HG03039 (cell line): ENCODE data around the gene CDS2.

ENCODE experiments used
- ATAC-seq: cut with Tn5 transposase; IDR thresholded peaks from one replicate; pipeline ENCODE4 v1.9.1; 2021; ENCODE audit warnings: mild to moderate bottlenecking, moderate library complexity; ENCODE audit not compliant: unreplicated experiment

CDS2 gene

DNA sequence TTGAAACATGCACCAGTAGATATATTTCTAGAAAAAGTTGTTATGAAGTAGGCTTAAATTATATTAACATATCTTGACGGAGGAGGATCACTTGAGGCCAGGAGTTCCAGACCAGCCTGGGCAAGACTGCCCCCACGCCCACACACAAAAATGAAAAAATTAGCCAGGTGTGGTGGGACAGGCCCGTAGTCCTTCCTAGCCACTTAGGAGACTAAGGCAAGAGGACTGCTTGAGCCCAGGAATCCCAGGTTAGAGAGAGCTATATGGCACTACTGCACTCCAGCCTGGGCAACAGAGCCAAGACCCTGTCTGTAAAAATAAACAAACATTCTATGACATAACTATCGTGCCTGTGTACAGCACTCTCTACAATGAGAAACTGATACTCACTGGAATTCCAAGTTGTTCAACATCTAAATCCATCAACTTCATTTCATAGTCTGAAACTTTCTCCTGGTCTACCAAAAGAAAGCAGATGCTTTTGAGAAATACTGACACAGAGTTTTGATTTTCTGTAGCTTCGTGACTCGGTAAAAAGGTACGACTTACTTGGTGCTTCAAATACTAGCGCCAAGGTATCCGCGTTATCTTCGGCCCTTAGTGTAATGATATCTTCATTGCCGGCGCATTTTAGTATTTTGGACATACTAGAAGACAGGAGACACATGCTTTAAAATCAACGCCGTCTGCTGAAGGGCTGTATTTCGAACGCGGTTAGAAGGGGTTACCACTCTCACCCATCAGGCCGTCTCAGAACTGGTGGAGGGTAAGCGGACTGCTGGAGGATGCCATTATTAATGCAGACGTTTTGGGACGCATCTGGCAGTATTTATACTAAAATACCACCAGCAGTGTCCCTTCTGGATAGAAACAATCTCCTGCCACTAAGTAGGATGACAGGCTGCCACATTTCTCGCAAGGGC lies 8.3 kb upstream of the CDS2 start:
- ATAC-seq = no peak

DNA sequence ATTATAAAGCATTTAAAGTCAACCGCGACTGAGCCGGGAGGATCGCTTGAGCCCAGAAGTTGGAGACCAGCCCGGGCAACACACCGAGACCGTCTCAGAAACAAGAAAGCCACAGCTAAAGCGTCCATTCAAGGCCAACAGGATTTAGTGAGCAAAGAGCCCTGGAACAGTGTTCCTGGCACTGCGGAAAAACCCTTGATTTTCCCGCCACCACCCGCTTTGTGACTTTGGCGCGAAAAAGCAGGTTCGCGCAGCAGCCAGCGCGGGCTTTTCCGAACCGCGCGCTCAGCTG lies 7.7 kb upstream of the CDS2 start:
- ATAC-seq = no peak

DNA sequence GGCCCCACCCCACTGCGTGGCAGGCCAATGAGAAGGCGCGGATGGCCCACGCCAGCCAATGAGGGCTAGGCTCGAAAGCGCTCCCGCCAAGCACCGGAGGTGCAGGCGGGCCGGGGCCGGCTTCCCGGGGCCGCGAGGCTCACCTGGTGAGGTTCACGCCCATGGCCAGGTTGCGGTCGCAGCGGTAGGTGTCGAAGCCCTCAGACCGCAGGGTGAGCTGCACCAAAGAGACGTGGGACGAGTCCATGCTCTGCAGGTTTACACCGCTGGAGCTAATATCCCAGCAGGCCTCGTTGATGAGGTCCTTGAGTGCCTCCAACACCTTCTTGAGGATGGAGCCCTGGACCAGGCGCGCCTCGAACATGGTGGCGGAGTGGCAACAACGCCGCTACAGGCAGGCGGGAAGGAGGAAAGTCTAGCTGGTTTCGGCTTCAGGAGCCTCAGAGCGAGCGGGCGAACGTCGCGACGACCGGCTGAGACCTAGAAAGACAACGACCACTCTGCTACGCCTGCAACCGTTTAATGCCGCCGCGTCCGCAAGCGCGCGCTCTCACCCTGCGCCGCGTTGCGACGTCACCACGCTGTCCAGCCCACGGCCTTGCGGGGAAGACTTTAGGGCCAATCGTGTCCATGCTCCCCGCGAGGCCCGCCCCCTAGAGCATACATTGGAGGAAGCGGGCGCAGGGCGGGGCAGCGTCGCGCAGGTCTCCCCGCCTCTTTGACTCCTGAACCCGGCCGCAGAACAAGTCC lies 7.2 kb upstream of the CDS2 start, which contains the start of gene PCNA:
Gene PCNA, minus strand, starts transcription at position 524 of the 750 bp plus-strand sequence. Its CDS starts 160 bp downstream, at position 364.
- ATAC-seq = peak; percentile 89

DNA sequence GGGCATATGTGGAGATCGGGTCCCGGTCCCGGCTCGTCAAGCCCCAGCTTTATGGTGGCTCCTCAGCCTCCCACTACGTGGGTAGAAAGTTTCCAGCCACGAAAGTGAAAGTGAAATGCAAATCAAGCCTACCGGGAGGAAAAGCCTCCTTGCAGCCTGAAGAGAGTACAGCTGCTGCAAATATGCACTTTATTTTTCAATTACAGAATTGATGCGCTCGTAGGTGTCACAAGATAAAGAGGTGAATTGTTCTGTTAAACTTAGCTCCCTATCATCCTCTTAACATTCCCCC lies 6.7 kb upstream of the CDS2 start:
- ATAC-seq = no peak

DNA sequence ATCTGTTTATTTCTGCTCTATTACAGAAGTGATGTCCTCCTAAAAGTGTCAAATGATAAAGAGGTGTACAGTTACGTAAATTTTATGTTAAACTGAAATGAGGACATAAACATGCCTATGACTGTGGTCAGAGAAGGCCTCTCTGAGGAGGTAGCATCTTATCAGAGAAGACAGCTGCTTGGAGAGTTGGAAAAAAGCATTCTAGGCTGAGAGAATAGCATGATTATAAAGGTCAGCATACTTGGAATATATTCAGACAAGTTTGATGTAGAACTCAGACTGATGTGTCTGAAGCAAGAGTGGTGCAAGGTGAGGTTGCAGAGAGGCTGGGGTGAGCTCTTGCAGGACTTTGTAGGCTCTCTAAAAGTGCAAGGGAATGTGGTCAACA lies 3.9 kb upstream of the CDS2 start:
- ATAC-seq = no peak

DNA sequence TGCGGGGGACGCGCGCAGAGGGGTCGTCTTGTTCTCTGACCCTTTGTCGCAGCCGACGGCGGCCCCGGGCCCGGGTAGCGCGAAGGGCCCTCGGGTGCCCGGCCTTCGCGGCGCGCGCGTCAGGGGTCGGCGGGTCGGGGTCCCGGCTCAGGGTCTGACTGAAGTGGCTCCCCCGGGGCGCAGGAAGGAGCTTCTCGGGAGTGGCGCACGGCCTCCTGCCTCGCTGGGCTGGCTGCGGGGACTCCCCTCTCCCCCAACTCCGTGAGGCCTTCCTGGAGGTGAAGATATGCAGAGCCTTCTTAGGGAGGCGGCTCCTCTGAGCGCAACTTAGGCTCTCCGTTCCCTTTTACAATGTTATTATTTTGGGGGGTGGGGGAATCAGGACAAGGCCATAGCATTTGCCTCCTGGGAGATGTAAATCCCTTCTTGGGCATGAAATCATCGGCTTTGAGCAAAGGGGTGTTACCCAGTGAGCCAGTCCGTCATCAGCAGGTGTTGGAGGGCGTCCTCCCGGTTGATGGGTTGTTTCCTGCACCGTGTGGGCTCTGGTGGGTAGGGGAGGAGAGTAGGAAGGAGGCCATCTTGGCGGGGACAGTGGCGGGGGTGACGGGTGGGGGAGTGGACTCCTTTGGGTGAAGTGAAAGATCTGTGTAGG lies 523 bp downstream of the CDS2 start:
- peak; percentile 21 for ATAC-seq

DNA sequence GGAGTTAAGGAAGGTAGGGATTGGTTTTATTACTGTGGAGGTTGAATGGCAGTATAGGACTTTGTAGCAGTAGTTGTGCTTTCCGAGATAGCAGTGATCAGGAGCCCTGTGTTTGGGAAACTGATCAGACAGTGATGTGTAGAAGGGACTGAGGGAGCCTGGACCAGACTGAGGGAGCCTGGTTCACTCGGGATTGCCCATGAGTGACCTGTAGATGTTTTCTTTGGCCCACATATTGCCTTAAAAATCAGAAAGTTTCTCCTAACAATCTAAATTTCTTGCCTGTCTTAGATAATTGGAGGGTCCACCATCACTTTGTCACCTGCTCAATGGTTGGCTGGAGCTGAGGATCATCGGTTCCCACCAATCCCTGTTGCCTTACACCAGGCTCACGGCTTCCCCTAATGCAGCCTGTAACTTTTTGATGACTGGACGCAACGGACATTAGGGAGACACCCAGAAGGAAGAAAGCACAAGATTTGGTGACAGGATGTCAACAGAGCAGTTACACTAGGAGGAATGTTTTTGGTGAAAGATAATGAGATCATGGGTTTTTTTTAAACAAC lies 1.1 kb downstream of the CDS2 start:
- no peak for ATAC-seq

DNA sequence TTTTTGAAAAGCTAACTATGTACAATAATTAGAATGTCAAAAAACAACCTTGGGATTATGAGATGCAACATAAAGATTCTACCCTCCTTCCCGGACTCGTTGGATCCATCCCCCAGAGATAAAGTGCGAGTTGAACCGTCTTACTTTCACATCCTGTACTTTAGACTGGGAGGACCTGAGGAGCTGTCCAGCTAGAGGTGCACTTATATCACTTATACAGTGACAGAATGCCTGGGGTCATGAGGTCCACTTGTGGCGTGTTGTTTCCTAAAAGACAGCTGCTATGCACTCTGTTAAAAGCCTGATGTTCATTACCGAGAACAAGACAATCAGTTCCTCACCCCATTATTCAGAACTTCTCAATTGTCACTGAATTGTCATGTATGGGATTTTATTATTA lies 2.1 kb downstream of the CDS2 start:
- no peak for ATAC-seq

DNA sequence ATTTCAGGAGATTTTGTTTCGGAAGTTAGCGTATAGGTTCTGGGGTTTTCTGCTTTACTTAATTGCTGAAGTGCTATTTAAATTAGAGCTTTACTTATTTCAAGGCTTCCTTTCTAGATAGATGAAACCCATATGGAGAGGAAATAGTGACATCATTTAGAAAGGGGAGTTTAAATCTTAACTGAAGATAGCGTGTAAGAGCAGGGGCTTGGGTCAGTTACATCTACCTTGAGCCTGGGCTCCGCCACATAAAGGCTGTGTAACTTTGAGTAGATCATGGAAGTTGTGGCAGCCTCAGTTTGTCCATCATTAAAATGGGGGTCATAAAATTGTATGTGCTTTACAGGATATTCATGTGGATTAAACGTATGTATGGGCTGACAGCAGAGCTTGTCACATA lies 4.7 kb downstream of the CDS2 start:
- ATAC-seq = no peak

DNA sequence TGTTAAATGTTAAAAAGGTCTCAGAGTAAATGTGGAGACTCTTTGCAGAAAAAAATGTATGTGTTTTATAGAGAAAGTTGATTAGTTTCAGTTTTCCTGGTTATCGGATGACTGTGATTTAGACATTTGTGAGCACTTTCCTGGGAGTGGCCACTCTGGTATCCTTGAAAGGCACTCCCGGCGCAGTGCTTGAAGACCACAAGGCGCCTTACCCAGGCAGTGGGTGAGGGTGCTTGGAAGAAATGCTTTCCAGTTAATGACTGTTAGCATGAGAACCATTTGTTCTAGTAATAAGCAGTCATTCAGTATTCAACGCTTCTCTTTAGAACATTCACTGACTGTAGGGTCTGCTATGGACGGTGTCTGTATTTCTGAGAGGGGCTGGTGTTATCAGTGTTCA lies 7.2 kb downstream of the CDS2 start:
- no peak for ATAC-seq

DNA sequence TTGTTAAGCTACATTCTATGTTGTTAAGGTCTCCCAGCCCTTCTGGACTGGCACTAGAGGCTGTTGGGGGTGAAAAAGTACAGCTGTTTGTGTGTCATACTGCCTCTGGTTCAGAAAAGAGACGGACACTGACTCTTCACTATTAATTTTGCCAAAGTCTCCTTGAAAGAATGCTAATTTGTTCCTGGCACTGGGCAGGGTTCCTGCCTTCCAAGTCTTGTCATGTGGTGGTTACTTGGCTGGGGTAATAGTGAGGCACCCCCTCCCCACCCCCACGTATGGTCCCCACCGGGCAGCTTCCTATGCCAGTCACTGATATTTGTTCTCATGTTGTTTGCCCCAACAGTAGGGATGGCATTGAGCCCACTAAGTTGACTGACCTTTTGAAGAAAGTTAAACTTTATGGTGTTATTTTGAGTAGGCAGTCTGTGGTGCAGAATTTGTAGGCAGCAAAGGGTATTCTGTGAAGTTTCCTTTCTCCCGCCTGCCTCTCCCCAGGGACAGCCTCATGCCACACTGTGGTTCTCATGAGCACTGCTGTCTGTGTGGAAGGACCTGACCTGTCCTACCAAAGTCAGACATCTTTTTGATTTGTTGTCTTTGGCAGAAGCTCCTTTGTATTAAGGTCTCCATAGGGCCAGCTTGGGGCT lies 8.7 kb downstream of the CDS2 start:
- ATAC-seq = no peak

DNA sequence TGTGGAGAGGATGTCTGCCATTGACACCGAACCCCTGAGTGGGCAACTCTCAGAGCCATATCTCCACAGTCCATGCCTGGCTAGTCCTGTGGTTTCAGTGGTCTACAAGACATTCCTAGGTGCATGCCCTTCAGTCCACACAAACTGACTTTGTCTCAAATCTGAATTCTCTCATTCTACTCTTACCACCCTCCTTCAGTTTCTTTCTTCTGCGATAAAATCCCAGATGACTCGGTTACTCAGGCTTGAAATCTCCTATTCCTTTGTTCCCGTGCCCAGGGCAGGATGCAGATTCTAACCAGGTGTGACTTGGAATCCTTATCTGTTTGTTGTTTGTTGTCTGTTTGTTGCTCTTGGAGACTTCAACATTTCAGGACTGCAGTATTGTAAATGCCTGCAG lies 9.3 kb downstream of the CDS2 start:
- no peak for ATAC-seq

DNA sequence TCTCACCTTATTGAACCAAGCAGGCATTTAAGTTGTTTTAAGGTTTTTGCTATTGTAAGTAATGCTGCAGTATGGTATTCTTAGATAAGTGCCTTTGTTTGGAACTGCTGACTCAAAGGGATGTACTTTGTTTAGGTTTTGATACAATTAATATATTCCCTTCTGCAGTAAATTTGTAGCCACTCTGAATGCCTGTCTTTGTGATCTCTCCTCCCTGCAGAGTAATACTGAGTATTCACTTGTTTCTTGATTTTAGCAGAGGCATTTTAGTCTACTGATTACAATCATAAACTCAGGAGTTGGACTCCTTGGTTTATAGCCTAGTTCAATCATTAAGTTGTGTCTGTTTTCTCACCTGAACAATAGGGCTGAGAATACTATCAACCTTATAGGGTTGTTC lies 13.4 kb downstream of the CDS2 start:
- no peak for ATAC-seq

DNA sequence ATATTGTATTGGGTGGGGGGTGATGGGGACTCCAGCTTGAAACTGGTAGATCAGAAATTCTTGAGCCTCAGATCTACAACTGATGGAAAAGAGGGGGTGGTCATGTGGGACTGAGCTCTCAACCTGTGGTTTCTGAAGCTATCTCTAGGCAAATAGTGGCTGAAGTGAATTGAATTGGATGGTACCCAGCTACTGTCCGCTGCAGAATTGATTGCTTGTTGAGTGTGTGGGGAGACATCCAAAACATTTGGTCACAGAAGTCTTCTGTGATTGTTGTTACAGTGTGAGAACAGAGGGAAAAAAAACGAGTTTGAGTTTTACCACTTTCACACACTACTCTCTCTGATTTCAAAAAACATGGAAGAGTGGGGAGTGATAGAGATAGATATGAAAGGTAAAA lies 14.8 kb downstream of the CDS2 start:
- no peak for ATAC-seq

DNA sequence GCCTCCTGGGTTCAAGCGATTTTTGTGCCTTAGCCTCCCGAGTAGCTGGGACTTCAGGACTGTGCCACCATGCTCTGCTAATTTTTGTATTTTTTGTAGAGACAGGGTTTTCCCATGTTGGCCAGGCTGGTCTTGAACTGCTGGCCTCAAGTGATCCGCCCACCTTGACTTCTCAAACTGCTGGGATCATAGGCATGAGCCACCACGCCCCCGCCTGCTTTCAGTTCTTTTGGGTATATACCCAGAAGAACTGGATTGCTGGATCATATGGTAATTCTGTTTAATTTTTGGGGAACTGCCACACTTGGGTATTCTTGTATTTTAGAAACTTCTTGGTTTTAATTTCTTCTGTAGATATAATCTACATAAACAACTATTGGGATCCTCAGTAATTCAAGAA lies 17.0 kb downstream of the CDS2 start:
- ATAC-seq = no peak

DNA sequence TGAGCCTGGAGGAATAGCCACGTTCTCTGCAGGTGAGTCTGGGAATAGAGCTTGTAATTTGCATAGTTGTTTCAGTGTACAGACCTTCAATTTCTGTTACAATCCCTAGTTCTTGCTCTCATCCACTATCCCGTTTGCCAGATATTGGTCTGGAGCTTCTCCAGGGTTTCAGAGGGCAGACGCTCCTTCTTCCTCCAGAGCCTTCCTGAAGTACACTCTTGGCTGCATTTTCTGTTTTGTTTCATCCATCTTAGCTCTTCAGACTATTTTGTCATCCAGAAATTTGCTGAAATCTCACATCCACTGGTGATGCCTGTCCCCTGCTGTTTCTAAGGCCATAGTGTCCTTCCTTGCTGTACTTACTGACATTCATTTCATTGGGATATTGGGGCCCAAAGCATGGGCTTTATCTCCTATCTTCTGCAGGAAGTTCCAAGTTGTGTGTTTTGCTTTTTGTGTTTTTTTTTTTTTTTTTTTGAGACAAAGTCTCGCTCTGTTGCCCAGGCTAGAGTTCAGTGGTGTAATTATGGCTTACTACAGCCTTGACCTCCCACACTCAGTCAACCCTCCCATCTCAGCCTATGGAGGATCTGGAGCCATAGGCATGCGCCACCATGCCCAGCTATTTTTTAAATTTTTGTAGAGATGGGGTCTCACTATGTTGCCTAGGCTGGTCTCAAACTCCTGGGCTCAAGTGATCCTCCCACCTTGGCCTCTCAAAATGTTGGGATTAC lies 18.7 kb downstream of the CDS2 start:
- ATAC-seq = no peak

DNA sequence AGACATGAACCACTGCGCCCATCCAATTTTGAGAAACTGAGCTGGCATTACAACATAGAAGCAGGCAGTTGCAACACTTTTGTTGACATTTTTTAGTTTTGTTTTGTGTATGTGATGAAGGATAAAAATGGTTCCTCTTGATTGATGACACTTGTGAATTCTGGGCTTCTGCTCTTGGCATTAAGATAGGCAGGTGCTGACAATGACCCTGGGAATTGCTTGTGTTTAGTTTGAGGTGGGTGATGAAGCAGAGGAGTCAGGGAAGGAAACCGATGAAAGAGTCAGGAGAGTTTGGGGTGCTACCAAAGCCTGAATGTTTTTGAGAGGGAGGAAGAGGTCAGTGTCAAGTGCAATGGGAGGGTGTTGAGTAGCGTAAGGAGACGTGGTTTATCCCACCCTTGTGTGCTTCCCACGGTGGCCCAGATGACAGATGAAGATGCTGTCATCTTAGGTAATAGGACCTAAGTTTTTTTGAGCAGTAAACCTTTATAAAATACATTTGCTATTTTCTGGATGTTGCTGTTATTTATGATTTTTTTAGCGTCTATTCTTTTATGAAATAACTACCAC lies 19.4 kb downstream of the CDS2 start:
- ATAC-seq = no peak

DNA sequence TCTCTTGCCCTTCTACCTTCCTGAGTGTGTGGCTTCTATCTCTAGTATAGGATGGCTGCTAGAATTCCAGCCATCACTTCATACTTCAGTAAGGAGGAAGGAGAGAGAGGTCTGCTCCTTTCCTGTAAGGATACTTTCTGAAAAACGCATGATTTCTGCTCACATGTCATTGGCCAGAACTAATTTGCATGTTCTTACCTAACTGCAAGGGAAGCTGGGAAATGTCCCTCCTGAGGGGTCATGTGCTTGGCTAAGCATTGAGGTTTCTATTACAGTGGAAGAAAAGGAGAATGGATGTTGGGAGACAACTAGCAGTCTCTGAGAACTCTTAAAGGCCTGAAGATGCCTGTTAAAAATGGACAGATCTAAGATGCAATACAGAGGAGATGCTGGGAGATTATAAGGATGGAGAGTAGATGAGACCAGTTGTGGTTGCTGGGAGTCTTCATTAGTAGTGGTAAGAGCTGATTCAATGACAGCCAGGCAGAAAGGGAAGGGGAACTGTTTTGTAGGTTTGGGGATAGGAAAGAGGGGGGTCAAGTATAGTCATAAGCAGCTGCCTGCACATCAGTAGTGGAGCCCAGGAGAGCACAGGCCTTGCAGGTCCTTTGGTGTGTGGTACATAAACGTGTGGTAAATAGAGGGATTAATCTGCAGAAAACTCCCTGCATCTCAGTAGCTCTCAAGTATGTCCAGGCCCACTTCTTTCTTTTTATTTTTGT lies 20.2 kb downstream of the CDS2 start:
- no peak for ATAC-seq

DNA sequence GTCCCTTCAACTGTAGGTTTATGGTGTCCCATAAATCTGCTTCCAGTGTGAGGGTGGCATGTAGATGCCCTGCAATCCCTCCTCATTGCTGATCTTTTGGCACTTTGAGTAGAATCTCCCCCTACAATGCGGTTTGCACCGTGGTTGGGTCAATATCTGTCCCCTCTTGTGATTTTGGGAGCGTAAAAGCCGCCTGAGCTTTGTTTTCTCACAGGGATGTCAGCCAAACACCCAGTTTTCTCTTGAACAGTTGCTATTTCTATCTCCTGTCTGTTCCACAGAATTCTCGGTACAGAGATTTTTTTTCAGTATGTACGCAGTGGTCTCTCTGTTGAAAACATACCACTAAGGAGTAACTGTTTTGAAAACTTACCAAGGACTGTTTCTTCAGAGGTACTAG lies 21.8 kb downstream of the CDS2 start:
- no peak for ATAC-seq

DNA sequence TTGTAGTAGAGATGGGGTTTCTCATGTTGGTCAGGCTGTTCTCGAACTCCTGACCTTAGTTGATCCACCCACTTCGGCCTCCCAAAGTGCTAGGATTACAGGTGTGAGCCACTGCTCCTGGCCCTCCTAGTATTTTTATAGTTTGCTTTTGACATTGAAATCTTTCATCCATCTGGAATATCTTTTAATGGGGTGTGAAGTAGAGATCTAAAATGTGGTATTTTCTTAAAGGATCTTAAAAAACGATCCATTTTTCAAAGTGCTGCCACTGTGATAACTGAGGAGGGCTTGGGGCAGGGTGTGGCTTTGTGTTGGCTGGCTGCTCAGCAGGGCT lies 23.1 kb downstream of the CDS2 start:
- ATAC-seq = no peak
